Uterus (tissue), 2 donors: Measurements from ENCODE around the gene UNC45B.

Experiments
- POLR2A ChIP-seq, 2 donors: fragments of 450-650 bp; IDR thresholded peaks; one replicate each; pipeline ENCODE4 v1.6.1; 2016; ENCODE audit warnings: antibody characterized with exemption in 2 of 2, mild to moderate bottlenecking in 1 of 2, moderate library complexity in 1 of 2
- TF ChIP-seq, protein P1 (sequence below), 4 experiments: fragments of 200-600 bp in 2 of 4; fragments of 450-650 bp in 2 of 4; sonication (generic) in 2 of 4; IDR thresholded peaks; one replicate each; pipeline ENCODE4 v1.5.1; 2016 to 2019; ENCODE audit warnings: antibody characterized with exemption in 4 of 4, mild to moderate bottlenecking in 2 of 4, moderate library complexity in 1 of 4

DNA sequence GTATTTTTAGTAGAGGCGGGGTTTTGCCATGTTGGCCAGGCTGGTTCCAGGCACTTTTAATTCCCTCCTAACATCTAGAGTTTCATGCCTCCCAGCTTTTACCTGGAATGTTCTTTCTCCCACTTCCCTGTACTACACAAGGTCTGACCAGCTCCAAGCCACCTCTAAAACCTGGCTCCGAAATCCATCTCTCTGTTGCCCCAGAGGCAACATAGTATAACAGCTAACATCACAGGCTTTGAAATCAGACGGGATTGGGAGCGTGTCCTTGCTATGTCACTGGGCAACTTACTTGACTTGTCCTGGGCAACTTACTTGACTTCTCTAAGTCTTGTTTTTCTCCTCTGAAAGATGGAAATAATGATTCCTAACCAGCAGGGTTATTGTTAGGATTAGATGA is 15.1 kb downstream of the UNC45B start:
- TF ChIP-seq, protein P1, sequence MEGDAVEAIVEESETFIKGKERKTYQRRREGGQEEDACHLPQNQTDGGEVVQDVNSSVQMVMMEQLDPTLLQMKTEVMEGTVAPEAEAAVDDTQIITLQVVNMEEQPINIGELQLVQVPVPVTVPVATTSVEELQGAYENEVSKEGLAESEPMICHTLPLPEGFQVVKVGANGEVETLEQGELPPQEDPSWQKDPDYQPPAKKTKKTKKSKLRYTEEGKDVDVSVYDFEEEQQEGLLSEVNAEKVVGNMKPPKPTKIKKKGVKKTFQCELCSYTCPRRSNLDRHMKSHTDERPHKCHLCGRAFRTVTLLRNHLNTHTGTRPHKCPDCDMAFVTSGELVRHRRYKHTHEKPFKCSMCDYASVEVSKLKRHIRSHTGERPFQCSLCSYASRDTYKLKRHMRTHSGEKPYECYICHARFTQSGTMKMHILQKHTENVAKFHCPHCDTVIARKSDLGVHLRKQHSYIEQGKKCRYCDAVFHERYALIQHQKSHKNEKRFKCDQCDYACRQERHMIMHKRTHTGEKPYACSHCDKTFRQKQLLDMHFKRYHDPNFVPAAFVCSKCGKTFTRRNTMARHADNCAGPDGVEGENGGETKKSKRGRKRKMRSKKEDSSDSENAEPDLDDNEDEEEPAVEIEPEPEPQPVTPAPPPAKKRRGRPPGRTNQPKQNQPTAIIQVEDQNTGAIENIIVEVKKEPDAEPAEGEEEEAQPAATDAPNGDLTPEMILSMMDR (IDR thresholded peaks at IDR 0.05): no peak
- TF ChIP-seq POLR2A (IDR thresholded peaks at IDR 0.05): no peak
